GM18511 (cell line): ENCODE measurements around the gene SSU72.
"Not testable (repeated sequence)": the region's sequence is repeated elsewhere in the genome, so short reads cannot be mapped to it uniquely, and the experiment has no call there.

Source experiments
- ATAC-seq: cut with Tn5 transposase; IDR thresholded peaks from one replicate; pipeline ENCODE4 v1.9.1; 2021; ENCODE audit warnings: mild to moderate bottlenecking, moderate library complexity; ENCODE audit not compliant: unreplicated experiment

The SSU72 gene

GRCh38 chr1:1529936-1530335 is 44.7 kb downstream of the SSU72 start:
- no peak for ATAC-seq

GRCh38 chr1:1529321-1529720 is 45.3 kb downstream of the SSU72 start:
- no peak for ATAC-seq

- ATAC-seq: no peak
These were observed 46.1 kb downstream of the SSU72 start for GRCh38 chr1:1528301-1529267.

DNA sequence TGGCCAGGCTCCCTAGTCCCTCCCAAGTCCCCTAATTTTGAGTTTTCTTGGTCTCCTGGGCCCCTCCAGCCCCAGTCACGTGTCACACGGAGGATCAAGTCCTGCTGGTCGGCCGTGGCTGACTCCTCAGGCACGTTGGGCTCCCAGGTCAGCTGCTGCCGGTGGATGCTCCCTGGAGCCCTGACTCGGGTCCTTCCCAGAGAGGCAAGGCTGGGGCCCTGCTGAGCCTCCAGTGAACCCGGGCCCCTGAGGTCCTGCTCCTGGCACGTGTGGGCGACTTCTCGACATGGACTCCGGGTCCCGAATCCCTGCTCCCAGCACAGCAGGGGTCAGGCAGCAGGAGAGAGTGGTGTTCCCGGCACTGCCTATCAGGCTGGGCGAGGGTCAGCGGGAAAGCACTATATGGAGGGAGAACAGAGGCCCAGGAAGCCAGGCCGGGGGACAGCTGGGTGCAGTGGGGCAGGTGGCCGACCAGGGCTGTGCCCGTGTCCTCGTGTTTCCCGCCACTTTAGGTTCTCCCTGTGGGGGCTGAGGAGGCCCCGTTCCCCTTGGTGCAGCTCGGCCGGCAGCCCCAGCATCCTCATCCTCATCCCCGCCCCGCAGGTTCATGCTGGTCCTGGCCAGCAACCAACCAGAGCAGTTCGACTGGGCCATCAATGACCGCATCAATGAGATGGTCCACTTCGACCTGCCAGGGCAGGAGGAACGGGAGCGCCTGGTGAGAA is 47.4 kb downstream of the SSU72 start:
- ATAC-seq: no peak

DNA sequence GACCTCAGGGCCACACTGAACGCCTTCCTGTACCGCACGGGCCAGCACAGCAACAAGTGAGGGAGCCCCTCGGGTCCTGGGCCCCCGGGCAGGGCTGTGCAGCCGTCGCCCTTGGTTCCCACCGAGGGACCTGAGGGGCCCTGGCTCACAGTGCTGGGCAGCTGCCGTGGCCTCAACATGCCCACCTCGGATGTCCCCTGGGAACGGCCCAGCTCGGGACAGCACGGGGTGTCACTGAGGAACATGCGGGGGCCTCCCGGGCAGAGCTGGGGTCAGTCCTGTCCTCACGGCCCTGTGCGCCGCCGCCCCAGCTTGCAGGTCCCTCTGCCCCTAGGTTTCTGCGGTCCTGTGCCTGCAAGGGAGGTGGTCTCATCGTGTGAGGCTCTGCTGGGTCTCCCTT is 48.2 kb downstream of the SSU72 start:
- not testable (repeated sequence) for ATAC-seq

DNA sequence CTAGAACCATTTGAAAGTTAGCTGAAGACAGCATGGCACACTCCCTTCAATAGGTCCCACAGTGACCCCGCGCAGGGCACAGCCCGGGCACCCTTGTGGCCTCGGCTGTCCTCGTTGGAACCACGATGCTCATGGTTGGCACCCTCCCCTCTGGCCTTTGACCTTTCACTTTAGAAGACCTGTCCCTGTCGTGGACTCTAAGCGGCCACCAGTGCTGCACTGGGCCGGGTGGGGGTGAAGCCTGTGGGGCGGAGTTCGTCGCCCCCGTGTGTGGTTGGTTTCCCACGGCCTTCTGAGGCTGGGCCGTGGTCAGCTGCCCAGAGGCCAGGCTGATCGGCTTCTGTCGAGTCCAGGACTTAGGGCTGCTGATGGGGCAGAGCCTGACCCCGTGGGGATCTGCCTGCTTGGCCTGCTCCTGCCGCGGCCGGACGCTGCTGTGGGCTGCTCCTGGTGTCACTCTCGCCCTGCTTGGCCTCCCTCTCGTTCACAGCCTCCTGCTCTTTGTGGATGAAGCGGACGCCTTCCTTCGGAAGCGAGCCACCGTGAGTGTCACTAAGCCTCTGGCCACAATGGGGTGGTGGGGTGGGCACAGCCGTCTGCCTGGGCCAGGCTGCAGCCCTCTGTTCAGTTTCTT is 49.8 kb downstream of the SSU72 start:
- ATAC-seq: not testable (repeated sequence)

DNA sequence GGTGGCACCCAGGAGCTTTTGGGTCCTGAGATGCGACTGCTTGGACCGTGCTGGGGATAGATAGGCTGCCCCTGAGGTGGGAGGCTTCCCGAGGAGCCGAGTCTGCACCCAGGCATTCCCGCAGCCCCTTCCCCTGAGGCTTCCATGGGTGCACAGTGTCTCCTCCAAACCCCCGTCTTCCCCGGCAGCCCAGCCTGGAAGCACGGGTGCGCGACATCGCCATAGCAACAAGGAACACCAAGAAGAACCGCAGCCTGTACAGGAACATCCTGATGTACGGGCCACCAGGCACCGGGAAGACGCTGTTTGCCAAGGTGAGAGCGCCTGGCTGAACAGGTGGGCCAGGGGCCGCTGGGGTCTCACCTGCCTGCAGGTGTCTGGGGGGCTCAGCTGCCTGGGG is 51.0 kb downstream of the SSU72 start:
- not testable (repeated sequence) for ATAC-seq

GRCh38 chr1:1523226-1523625 is 51.4 kb downstream of the SSU72 start:
- not testable (repeated sequence) for ATAC-seq

DNA sequence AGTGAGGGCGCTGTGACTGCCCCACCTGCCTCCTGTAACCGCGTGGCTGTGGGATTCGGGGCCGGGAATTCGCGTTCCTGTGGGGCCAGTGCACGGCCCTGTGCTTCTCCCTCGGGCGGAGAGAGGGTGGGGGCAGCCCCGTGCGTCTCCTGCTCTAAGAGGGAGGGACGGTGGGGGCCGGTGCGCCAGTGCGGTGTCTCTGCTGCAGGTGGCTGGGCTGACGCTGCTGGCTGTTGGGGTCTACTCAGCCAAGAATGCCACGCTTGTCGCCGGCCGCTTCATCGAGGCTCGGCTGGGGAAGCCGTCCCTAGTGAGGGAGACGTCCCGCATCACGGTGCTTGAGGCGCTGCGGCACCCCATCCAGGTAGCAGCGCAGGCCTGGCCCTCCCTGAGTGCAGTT is 52.1 kb downstream of the SSU72 start:
- ATAC-seq: not testable (repeated sequence)

DNA sequence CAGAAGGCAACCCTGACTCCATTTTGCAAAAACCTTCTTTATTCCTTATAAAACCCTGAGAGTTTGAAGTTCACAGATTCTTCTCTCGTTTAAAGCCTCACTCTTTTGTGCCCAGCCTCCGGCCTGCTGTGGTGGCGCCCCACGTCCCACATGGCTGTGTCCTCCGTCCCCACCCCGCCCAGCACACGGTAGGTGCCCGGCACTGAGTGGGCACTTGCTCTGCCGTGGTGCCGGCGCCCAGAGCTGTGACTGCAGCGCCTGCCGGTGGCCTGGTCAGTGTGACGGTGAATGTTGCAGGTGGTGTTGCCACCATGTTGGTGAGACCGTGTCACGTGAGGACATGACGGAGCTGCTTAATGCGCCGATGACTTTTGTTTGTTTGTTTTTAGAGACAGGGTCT is 53.3 kb downstream of the SSU72 start:
- no peak for ATAC-seq

GRCh38 chr1:1519805-1520505 is 54.7 kb downstream of the SSU72 start:
- not testable (repeated sequence) for ATAC-seq

DNA sequence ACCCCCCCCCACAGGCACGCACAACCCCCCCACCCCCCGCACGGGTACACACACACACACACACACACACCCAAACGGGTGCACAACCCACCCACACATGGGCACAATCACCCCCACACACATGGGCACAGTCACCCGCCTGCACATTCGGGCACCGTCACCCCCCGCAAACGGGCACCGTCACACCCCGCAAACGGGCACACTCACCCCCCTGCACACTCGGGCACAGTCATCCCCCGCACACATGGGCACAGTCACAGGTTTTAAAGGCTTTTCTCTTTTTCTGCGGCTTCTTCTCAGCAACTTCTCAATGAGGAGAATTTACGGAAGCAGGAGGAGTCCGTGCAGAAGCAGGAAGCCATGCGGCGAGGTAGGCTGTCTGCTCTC is 56.0 kb downstream of the SSU72 start:
- not testable (repeated sequence) for ATAC-seq

DNA sequence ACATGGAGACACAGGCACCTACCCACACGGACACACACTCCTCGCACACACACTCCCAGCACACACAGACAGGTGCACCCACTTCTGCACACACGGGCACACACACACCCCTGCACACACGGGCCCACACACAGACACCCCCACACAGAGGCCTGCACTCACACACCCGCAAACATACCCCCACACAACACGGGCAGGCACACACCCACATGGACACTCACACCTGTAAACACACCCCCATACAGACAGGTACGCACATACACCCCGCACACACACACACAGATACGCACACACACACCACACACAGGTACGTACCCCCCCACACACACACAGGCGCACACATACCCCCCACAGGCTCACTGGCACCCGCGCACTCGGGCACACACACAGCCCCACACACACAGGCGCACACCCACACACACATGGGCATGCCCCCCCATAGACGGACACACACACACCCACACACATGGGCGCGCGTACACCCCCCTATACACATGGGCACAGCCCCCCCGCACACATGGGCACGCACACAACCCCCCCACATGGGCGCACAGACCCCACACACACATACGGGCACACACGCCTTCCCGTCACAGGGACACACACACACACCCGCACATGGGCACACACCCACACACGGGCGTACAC is 56.6 kb downstream of the SSU72 start:
- no peak for ATAC-seq

DNA sequence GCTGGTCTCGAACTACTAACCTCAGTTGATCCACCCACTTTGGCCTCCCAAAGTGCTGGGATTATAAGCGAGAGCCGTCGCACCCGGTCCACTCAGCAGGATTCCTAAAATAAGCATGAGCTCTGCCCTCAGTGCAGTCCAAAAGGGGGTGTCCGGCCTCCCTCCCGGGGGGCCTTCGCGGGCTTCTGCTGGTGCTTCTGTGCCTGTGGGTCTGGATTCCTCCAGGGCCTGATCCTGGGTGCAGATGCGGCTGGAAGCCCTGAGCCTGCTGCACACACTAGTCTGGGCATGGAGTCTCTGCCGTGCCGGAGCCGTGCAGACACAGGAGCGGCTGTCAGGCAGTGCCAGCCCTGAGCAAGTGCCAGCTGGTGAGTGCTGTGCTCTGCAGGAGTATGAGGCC is 57.7 kb downstream of the SSU72 start:
- not testable (repeated sequence) for ATAC-seq

DNA sequence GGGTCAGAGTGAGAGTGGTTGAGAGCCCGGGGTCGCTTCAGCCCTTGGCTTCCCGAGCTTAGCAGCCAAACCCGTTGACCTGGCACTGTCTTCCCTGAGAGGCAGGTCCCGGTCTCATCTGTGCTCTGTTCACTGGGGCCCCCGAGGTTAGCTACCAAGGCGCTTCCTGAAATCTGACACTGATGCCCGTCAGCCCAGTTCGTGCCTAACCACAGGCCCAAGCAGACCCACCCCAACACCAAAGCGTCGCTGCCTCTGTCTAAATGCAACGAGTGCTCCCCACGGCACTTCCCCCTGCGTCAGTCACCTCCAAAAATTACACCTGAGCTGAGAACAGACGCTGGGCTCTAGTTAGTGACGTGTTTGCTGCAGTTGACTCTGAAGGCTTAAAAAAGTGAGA is 60.3 kb downstream of the SSU72 start:
- ATAC-seq: not testable (repeated sequence)

- ATAC-seq: not testable (repeated sequence)
These were observed 61.0 kb downstream of the SSU72 start for GRCh38 chr1:1513675-1514074.

GRCh38 chr1:1512425-1512824 is 62.2 kb downstream of the SSU72 start:
- ATAC-seq: not testable (repeated sequence)

GRCh38 chr1:1511533-1512285 is 63.0 kb downstream of the SSU72 start, which contains the start of gene ATAD3A:
TSS of gene ATAD3A (plus strand) at chr1:1512162. CDS start at chr1:1512269, 107 bp downstream.
- peak; percentile 89 for ATAC-seq

- no peak for ATAC-seq
These were observed 63.6 kb downstream of the SSU72 start for GRCh38 chr1:1510912-1511532.
